GM19025 (cell line): ENCODE measurements around the gene ARHGEF16.

ENCODE experiments used
- ATAC-seq: cut with Tn5 transposase; IDR thresholded peaks from one replicate; pipeline ENCODE4 v1.9.1; 2021; ENCODE audit warnings: mild to moderate bottlenecking, low read depth, moderate library complexity; ENCODE audit not compliant: unreplicated experiment

The ARHGEF16 gene

DNA sequence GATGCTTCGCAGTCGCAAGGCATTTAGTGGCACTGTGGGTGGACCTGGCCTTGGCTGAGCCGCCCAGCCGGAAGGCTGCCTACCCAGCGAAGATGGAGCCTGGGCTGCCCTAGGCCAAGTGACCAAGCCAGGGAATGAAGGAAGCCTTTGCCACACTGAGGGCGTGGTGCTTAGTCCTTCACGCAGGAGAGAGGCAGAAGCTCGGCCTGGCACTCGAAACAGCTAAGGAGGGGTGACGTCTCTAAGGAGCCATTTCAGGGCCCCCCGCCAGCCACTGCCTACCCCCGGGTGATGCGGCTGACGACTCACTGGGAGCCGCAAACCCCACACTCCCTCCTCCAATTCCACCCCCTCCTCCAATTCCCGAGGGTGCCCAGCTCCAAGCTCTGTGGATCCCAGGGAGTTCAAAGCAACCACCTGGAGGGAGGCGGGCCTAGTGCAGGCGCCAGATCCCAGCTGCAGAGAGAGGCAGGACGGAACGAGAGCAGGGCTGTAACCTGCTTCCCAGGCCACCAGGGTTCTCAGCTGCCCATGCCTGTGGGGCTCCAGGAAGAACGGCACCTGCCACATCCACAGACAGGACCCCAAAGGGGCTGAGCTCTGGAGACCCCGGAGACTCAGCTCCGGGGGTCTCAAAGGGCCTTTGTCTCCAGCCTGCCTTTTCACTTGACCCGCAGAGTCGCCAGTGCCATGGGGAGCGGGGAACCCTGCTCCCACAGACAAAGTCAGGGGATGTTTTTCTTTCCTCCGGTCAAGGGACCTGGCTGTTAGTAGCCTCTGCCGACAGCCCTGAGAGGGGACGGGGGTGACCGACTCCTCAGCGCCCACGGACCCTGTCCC lies 75.8 kb downstream of the ARHGEF16 start:
- no peak for ATAC-seq
